Measurements from ENCODE around the gene TOMM5. TPM values are rescaled to one million over a fixed set of nuclear protein-coding genes. Genes with fewer than 3 reads are reported as not detected.

The TOMM5 gene
- total RNA-seq, 4 donors from 2014 or later = 25.1 to 129 (median 105) TPM

- Histone ChIP-seq H3K27me3 (no peaks in the 10 kb centered on the region), H3K27ac (no peak overlapping the region), H3K9me3 (no peaks in the 10 kb centered on the region), H3K4me3 (no peak overlapping the region), H3K36me3 (no peaks in the 10 kb centered on the region), H3K4me1 (no peaks in the 10 kb centered on the region)
- intact Hi-C loops (cut with DNase I) = no loop called here
- no peak for DNase-seq
- no peak for TF ChIP-seq POLR2A (IDR thresholded peaks at IDR 0.05)
- TF ChIP-seq CTCF (IDR thresholded peaks at IDR 0.05) = no peak
- 77 to 82% methylated on average over 1 to 5 of the region's 5 CpGs for WGBS, 2 donors
Measured at GRCh38 chr9:37625036-37625757, 32.8 kb upstream of the TOMM5 start.

GRCh38 chr9:37624073-37624472 lies 31.7 kb upstream of the TOMM5 start:
- Histone ChIP-seq H3K27me3 (no peaks in the 10 kb centered on the region), H3K27ac (no peak overlapping the region), H3K4me1 (no peaks in the 10 kb centered on the region), H3K36me3 (no peaks in the 10 kb centered on the region), H3K4me3 (no peak overlapping the region), H3K9me3 (no peaks in the 10 kb centered on the region)
- DNase-seq = no peak
- no peak for TF ChIP-seq CTCF (IDR thresholded peaks at IDR 0.05)
- TF ChIP-seq POLR2A (IDR thresholded peaks at IDR 0.05) = no peak
- intact Hi-C loops (cut with DNase I) = no loop called here
- WGBS, 2 donors = 83 to 90% methylated on average over 1 of the region's 1 CpG

- 76 to 88% methylated on average over 2 of the region's 2 CpGs for WGBS, 2 donors
- no peak for DNase-seq
- Histone ChIP-seq H3K27ac (no peak overlapping the region), H3K36me3 (no peaks in the 10 kb centered on the region), H3K4me1 (no peaks in the 10 kb centered on the region), H3K27me3 (no peaks in the 10 kb centered on the region), H3K4me3 (no peak overlapping the region), H3K9me3 (no peaks in the 10 kb centered on the region)
- intact Hi-C loops (cut with DNase I) = no loop called here
- TF ChIP-seq CTCF (IDR thresholded peaks at IDR 0.05) (no peak), POLR2A (IDR thresholded peaks at IDR 0.05) (no peak)
Measured at GRCh38 chr9:37623267-37623666, 30.9 kb upstream of the TOMM5 start.

GRCh38 chr9:37622462-37622861 lies 30.1 kb upstream of the TOMM5 start:
- no peaks in the 10 kb centered on the region for H3K27me3 ChIP-seq
- no peak overlapping the region for H3K27ac ChIP-seq
- DNase-seq = no peak
- intact Hi-C loops (cut with DNase I) = no loop called here
- no peaks in the 10 kb centered on the region for H3K4me1 ChIP-seq
- WGBS, 2 donors = 69 to 71% methylated on average over 4 of the region's 4 CpGs
- H3K36me3 ChIP-seq = no peaks in the 10 kb centered on the region
- H3K9me3 ChIP-seq = no peaks in the 10 kb centered on the region
- no peak overlapping the region for H3K4me3 ChIP-seq
- no peak for TF ChIP-seq CTCF (IDR thresholded peaks at IDR 0.05)
- TF ChIP-seq POLR2A (IDR thresholded peaks at IDR 0.05) = no peak

GRCh38 chr9:37621273-37622121 lies 29.1 kb upstream of the TOMM5 start:
- WGBS, 2 donors = 60 to 77% methylated on average over 7 to 9 of the region's 9 CpGs
- Histone ChIP-seq H3K4me3 (no peak overlapping the region), H3K4me1 (no peaks in the 10 kb centered on the region), H3K27ac (no peak overlapping the region), H3K36me3 (no peaks in the 10 kb centered on the region), H3K9me3 (no peaks in the 10 kb centered on the region), H3K27me3 (no peaks in the 10 kb centered on the region)
- no peak for DNase-seq
- TF ChIP-seq POLR2A (IDR thresholded peaks at IDR 0.05) (no peak), CTCF (IDR thresholded peaks at IDR 0.05) (no peak)
- intact Hi-C loops (cut with DNase I) = no loop called here
